Hepatocyte (in vitro differentiated cells): ENCODE measurements around the gene CTTN. TPM values are rescaled to one million over a fixed set of nuclear protein-coding genes. Genes with fewer than 3 reads are reported as not detected.

Source experiments
- DNase-seq: peaks from one replicate; pipeline ENCODE4 v3.0.0-alpha.2; 2016; ENCODE audit warnings: low spot score
- H2AFZ ChIP-seq: fragments of 200-600 bp; sonication (generic); 2 replicates; pipeline ENCODE4 v1.6.0; 2016; ENCODE audit warnings: antibody characterized with exemption, mild to moderate bottlenecking
- H3K27ac ChIP-seq: fragments of 200-600 bp; sonication (generic); 2 replicates; pipeline ENCODE4 v1.5.1; 2016; ENCODE audit warnings: mild to moderate bottlenecking
- H3K27me3 ChIP-seq: fragments of 200-600 bp; sonication (generic); 2 replicates; pipeline ENCODE4 v1.6.1; 2016
- H3K36me3 ChIP-seq: fragments of 200-600 bp; sonication (generic); replicated peaks from 2 replicates; pipeline ENCODE4 v1.5.1; 2016; ENCODE audit warnings: low read depth; ENCODE audit not compliant: insufficient read depth
- H3K4me1 ChIP-seq: fragments of 200-600 bp; sonication (generic); 2 replicates; pipeline ENCODE4 v1.5.1; 2016; ENCODE audit warnings: mild to moderate bottlenecking, moderate library complexity; ENCODE audit not compliant: insufficient read depth
- H3K4me2 ChIP-seq: fragments of 200-600 bp; sonication (generic); 2 replicates; pipeline ENCODE4 v1.6.0; 2016
- H3K4me3 ChIP-seq: fragments of 200-600 bp; sonication (generic); 2 replicates; pipeline ENCODE4 v1.5.1; 2016; ENCODE audit warnings: mild to moderate bottlenecking
- H3K79me2 ChIP-seq: fragments of 200-600 bp; sonication (generic); 2 replicates; pipeline ENCODE4 v1.6.0; 2017; ENCODE audit warnings: mild to moderate bottlenecking
- H3K9me2 ChIP-seq: fragments of 200-600 bp; sonication (generic); replicated peaks from 2 replicates; pipeline ENCODE4 v1.6.0; 2017; ENCODE audit warnings: mild to moderate bottlenecking; ENCODE audit not compliant: insufficient read depth
- H3K9me3 ChIP-seq: fragments of 200-600 bp; sonication (generic); 2 replicates; pipeline ENCODE4 v1.5.1; 2016; ENCODE audit warnings: low read depth, mild to moderate bottlenecking
- H4K20me1 ChIP-seq: fragments of 200-600 bp; sonication (generic); 2 replicates; pipeline ENCODE4 v1.6.0; 2016; ENCODE audit warnings: mild to moderate bottlenecking; ENCODE audit not compliant: insufficient read depth, poor library complexity, severe bottlenecking
- EZH2 ChIP-seq: fragments of 200-600 bp; sonication (generic); IDR thresholded peaks from 2 replicates; pipeline ENCODE4 v1.6.1; 2016; ENCODE audit warnings: antibody characterized with exemption, mild to moderate bottlenecking, borderline replicate concordance
- EZH2phosphoT487 ChIP-seq: fragments of 200-600 bp; sonication (generic); IDR thresholded peaks from one replicate; pipeline ENCODE4 v1.6.1; 2018; ENCODE audit warnings: antibody characterized with exemption, mild to moderate bottlenecking, low read depth, moderate library complexity; ENCODE audit not compliant: unreplicated experiment, severe bottlenecking
- WGBS: methylation state at CpG from one replicate; pipeline ENCODE4 v1.1.6; 2016; ENCODE audit warnings: low lambda C conversion rate; ENCODE audit errors: missing lambda C conversion rate; 5-methylcytosine and 5-hydroxymethylcytosine counted together
- polyA plus RNA-seq: library from polyadenylated mRNA; unstranded; fragments of >200 nt; fragmentation: Nextera tagmentation; extraction: Ambion mirVana; gene quantifications from 2 replicates; pipeline ENCODE4 v1.2.1, GENCODE V29; 2016
- total RNA-seq: library from RNA; depleted of rRNA; stranded (reverse); fragments of >200 nt; gene quantifications from 2 replicates; pipeline ENCODE4 v1.2.3, GENCODE V29; 2014
- TF ChIP-seq, protein P1 (sequence below): fragments of 200-600 bp; sonication (generic); IDR thresholded peaks from 2 replicates; pipeline ENCODE4 v1.5.1; 2016; ENCODE audit warnings: antibody characterized with exemption, mild to moderate bottlenecking; ENCODE audit not compliant: poor library complexity

CTTN gene
- total and polyA plus RNA-seq, 2 experiments from 2014 or later, result 154 to 207 TPM

DNA sequence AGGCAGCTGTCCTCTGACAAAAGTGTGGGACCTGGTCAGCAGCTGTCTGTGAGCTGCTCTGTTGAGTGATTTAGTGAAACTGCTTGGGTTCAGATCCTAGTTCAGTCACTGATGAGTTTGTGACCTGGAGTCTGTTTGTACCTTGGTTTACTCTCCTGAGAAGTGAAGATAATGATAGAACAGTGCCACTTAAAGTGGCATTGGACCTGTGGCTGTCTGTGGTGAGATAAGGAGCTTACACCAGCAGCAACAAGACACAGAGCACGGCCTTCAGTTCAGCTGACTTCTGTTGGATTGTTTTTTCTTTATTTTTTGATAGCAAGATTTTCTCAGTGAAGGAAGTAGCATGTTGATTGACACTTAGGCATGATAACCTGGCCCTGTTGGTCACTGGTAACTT, 46.2 kb upstream of the CTTN start:
- H4K20me1 ChIP-seq, result no peaks in the 10 kb centered on the region
- no peak for TF ChIP-seq EZH2
- TF ChIP-seq EZH2phosphoT487, result no peak
- TF ChIP-seq, protein P1, sequence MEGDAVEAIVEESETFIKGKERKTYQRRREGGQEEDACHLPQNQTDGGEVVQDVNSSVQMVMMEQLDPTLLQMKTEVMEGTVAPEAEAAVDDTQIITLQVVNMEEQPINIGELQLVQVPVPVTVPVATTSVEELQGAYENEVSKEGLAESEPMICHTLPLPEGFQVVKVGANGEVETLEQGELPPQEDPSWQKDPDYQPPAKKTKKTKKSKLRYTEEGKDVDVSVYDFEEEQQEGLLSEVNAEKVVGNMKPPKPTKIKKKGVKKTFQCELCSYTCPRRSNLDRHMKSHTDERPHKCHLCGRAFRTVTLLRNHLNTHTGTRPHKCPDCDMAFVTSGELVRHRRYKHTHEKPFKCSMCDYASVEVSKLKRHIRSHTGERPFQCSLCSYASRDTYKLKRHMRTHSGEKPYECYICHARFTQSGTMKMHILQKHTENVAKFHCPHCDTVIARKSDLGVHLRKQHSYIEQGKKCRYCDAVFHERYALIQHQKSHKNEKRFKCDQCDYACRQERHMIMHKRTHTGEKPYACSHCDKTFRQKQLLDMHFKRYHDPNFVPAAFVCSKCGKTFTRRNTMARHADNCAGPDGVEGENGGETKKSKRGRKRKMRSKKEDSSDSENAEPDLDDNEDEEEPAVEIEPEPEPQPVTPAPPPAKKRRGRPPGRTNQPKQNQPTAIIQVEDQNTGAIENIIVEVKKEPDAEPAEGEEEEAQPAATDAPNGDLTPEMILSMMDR, result no peak
- H3K9me2 ChIP-seq, result no peaks in the 10 kb centered on the region
- H3K4me1 ChIP-seq, result no peaks in the 10 kb centered on the region
- H3K9me3 ChIP-seq, result no peaks in the 10 kb centered on the region
- H3K36me3 ChIP-seq, result no peaks in the 10 kb centered on the region
- H3K4me3 ChIP-seq, result no peak overlapping the region
- no peak for DNase-seq
- 85% methylated on average over 1 of the region's 1 CpG for WGBS
- no peak overlapping the region for H3K27ac ChIP-seq
- no peak overlapping the region for H3K4me2 ChIP-seq
- H3K27me3 ChIP-seq, result no peaks in the 10 kb centered on the region
- H3K79me2 ChIP-seq, result no peaks in the 10 kb centered on the region
- no peak overlapping the region for H2AFZ ChIP-seq

DNA sequence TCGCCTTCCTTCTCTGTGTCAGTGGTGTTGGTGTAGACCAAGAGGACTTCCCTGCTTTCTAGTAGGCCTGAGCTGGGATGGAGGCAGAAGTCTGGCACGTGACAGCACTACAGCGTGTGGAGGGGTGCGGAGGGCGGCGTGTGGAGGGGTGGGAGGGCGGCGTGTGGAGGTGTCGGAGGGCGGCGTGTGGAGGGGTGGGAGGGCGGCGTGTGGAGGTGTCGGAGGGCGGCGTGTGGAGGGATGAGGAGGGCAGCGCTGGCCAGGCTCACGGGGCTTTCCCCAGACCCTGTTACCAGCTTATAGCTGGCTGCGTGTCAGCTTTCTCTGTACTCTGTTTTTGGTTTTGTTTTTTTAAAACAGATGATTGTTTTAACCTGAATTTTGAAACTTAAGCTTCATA, 45.7 kb upstream of the CTTN start:
- Histone ChIP-seq H3K27me3 (no peaks in the 10 kb centered on the region), H3K36me3 (no peaks in the 10 kb centered on the region), H3K27ac (no peak overlapping the region), H3K4me3 (no peak overlapping the region), H3K9me2 (no peaks in the 10 kb centered on the region), H3K9me3 (no peaks in the 10 kb centered on the region), H3K4me2 (no peak overlapping the region), H3K79me2 (no peaks in the 10 kb centered on the region), H2AFZ (no peak overlapping the region), H3K4me1 (no peaks in the 10 kb centered on the region), H4K20me1 (no peaks in the 10 kb centered on the region)
- DNase-seq, result no peak
- TF ChIP-seq, protein P1, result no peak
- TF ChIP-seq EZH2phosphoT487 (no peak), EZH2 (no peak)
- 93% methylated on average over 15 of the region's 19 CpGs for WGBS

DNA sequence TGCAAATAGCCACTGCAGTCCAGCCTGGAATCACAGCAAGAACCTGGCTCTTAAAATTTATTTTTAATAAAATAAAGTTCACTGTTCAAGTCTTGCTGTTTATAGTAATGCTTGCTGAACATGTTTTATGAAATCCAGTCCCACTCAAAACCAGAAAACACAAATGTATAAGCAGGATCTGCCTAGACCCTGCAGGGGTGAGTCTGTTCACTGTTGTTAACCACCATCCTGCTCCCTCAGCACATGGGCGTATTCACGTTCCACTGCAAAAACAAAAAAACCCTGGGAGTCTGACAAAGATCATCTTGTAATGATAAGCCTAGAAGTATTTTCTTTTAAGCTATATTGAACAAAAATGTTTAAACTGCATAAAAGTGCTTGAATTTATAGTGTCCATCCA, 45.0 kb upstream of the CTTN start:
- no peaks in the 10 kb centered on the region for H3K79me2 ChIP-seq
- H3K4me3 ChIP-seq, result no peak overlapping the region
- 89% methylated on average over 2 of the region's 2 CpGs for WGBS
- H3K27ac ChIP-seq, result no peak overlapping the region
- TF ChIP-seq, protein P1, result no peak
- TF ChIP-seq EZH2, result no peak
- TF ChIP-seq EZH2phosphoT487, result no peak
- H3K9me3 ChIP-seq, result no peaks in the 10 kb centered on the region
- no peaks in the 10 kb centered on the region for H3K36me3 ChIP-seq
- no peaks in the 10 kb centered on the region for H3K27me3 ChIP-seq
- H3K9me2 ChIP-seq, result no peaks in the 10 kb centered on the region
- DNase-seq, result no peak
- H2AFZ ChIP-seq, result no peak overlapping the region
- no peaks in the 10 kb centered on the region for H4K20me1 ChIP-seq
- no peaks in the 10 kb centered on the region for H3K4me1 ChIP-seq
- no peak overlapping the region for H3K4me2 ChIP-seq
